Calu3 (cell line): ENCODE measurements around the gene COL19A1. TPM values are rescaled to one million over a fixed set of nuclear protein-coding genes. Genes with fewer than 3 reads are reported as not detected.
A peak's percentile ranks its signal among the peaks of the same experiment; 100 is the strongest.

Source experiments
- BruUV-seq: library from RNA; stranded (reverse); fragments of 400-500 nt; replicated peaks from 2 replicates; lab custom pipeline; 2021; lab: Mats Ljungman, UMichigan
- CTCF ChIA-PET: fragments of 300-600 bp; sonication (Branson Sonifier 250); formaldehyde crosslinking; loops from one replicate; lab custom pipeline; 2022; ENCODE audit warnings: antibody characterized with exemption; lab: Charles Lee
- DNase-seq: peaks from one replicate; pipeline ENCODE4 v3.0.0; 2022
- H3K27ac Mint-ChIP-seq: one replicate; pipeline ENCODE4 v1.8.0; 2022; ENCODE audit warnings: mixed read lengths; ENCODE audit not compliant: unreplicated experiment
- H3K27me3 Mint-ChIP-seq: one replicate; pipeline ENCODE4 v1.8.0; 2022; ENCODE audit warnings: mixed read lengths; ENCODE audit not compliant: unreplicated experiment
- H3K36me3 Mint-ChIP-seq: one replicate; pipeline ENCODE4 v1.8.0; 2022; ENCODE audit warnings: mild to moderate bottlenecking, moderate library complexity, mixed read lengths; ENCODE audit not compliant: insufficient read depth, unreplicated experiment
- H3K4me1 Mint-ChIP-seq: one replicate; pipeline ENCODE4 v1.8.0; 2022; ENCODE audit warnings: mild to moderate bottlenecking, low read depth, mixed read lengths; ENCODE audit not compliant: unreplicated experiment
- H3K4me3 Mint-ChIP-seq: one replicate; pipeline ENCODE4 v1.8.0; 2022; ENCODE audit warnings: mild to moderate bottlenecking, low read depth, moderate library complexity, mixed read lengths; ENCODE audit not compliant: unreplicated experiment
- H3K9me3 Mint-ChIP-seq: one replicate; pipeline ENCODE4 v1.8.0; 2022; ENCODE audit warnings: low read depth, mixed read lengths; ENCODE audit not compliant: unreplicated experiment
- CTCF ChIP-seq: fragments of 200-600 bp; IDR thresholded peaks from one replicate; pipeline ENCODE4 v1.8.0; 2022; ENCODE audit warnings: antibody characterized with exemption; ENCODE audit not compliant: unreplicated experiment
- intact Hi-C: fragments of 100-400 bp; cut with micrococcal nuclease; formaldehyde crosslinking; loops from one replicate; pipeline ENCODE4 v1.10.0; 2022; ENCODE audit not compliant: unreplicated experiment
- total RNA-seq: library from RNA; stranded (reverse); gene quantifications from 2 replicates; pipeline ENCODE4 v1.2.3, GENCODE V29; 2022

COL19A1 gene
- total RNA-seq, 1 experiment from 2014 or later, result not detected

GRCh38 chr6:70208235-70208790, 342.0 kb downstream of the COL19A1 start:
- H3K4me3 Mint-ChIP-seq, result no peak overlapping the region
- BruUV-seq, result no TSS peak
- H3K9me3 Mint-ChIP-seq, result no peaks in the 10 kb centered on the region
- intact Hi-C loops, result no loop called here
- H3K4me1 Mint-ChIP-seq, result peaks cover 7% of the 10 kb centered on the region
- TF ChIP-seq CTCF, result no peak
- no peak for DNase-seq
- H3K36me3 Mint-ChIP-seq, result no peaks in the 10 kb centered on the region
- H3K27ac Mint-ChIP-seq, result no peak overlapping the region
- peaks cover 12% of the 10 kb centered on the region for H3K27me3 Mint-ChIP-seq
- CTCF ChIA-PET, result no interaction called here

GRCh38 chr6:70210462-70210861, 344.1 kb downstream of the COL19A1 start:
- no peaks in the 10 kb centered on the region for H3K9me3 Mint-ChIP-seq
- intact Hi-C loops, result no loop called here
- H3K27me3 Mint-ChIP-seq, result peaks cover 4% of the 10 kb centered on the region
- H3K4me1 Mint-ChIP-seq, result peaks cover 2% of the 10 kb centered on the region
- CTCF ChIA-PET, result no interaction called here
- H3K4me3 Mint-ChIP-seq, result no peak overlapping the region
- no peak for DNase-seq
- H3K27ac Mint-ChIP-seq, result no peak overlapping the region
- TF ChIP-seq CTCF, result peak; percentile 58
- no peaks in the 10 kb centered on the region for H3K36me3 Mint-ChIP-seq
- BruUV-seq, result no TSS peak

GRCh38 chr6:70215460-70216108, 349.2 kb downstream of the COL19A1 start:
- H3K4me3 Mint-ChIP-seq, result no peak overlapping the region
- DNase-seq, result no peak
- BruUV-seq, result no TSS peak
- peaks cover 11% of the 10 kb centered on the region for H3K4me1 Mint-ChIP-seq
- H3K27ac Mint-ChIP-seq, result no peak overlapping the region
- no peaks in the 10 kb centered on the region for H3K36me3 Mint-ChIP-seq
- H3K27me3 Mint-ChIP-seq, result no peaks in the 10 kb centered on the region
- H3K9me3 Mint-ChIP-seq, result no peaks in the 10 kb centered on the region
- intact Hi-C loops, result no loop called here
- CTCF ChIA-PET, result no interaction called here
- no peak for TF ChIP-seq CTCF

- no peaks in the 10 kb centered on the region for H3K27me3 Mint-ChIP-seq
- CTCF ChIA-PET, result no interaction called here
- no peaks in the 10 kb centered on the region for H3K9me3 Mint-ChIP-seq
- no TSS peak for BruUV-seq
- intact Hi-C loops, result no loop called here
- H3K36me3 Mint-ChIP-seq, result no peaks in the 10 kb centered on the region
- TF ChIP-seq CTCF, result no peak
- H3K27ac Mint-ChIP-seq, result no peak overlapping the region
- H3K4me1 Mint-ChIP-seq, result peaks cover 23% of the 10 kb centered on the region
- H3K4me3 Mint-ChIP-seq, result no peak overlapping the region
- DNase-seq, result no peak
Measured at GRCh38 chr6:70216767-70217166, 350.4 kb downstream of the COL19A1 start.
